ENCODE measurements around the gene PTGR3.

Gene PTGR3

DNA sequence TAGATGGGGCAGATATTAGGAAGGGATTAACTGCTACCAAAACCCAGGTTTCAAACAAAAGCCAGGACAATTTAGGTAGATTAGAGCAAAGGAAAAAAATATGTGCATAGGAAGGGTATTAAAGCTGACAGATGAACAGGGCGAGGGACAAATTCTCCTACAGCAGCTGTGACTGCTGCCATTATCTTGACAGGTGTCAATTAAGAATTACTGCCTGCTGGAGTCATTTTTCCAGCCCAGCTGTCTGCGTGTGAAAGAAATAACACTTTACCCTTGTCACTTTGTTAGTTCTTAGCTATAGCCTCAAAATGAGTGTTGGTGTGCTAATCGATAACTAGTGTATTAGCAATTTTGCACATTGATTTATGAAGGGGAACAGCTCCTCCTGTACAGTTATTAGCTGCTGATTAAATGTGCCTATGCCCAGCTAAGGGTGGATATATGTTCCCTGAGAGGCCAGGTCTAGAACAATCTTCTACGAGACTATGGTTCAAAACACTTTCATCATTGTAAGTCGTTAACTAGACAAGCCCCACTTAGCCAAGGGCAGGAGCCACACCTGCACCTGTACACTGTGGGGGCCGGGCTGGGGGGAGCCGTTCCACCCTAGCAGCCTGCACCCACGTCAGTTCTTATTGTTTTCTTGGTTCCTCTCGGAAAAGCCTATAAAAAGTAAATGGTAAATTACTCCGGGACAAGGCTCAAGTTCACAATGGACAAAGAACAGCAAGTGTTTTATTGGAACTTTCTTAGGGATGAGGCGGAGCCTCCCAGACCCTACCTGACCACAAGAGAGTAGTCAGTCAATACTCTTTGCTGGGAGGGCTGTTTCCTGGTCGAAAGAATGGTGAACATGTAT is 9.4 kb upstream of the PTGR3 start:
- Histone ChIP-seq H3K79me2 (ENCODE audit: insufficient read depth, low read length) (no peaks in the 10 kb centered on the region), H3K9me3 (ENCODE audit: low read length) (no peaks in the 10 kb centered on the region), H3F3A (ENCODE audit: insufficient read depth, low read length) (no peaks in the 10 kb centered on the region), H3K9ac (ENCODE audit: low read length) (no peak overlapping the region), H2AFZ (ENCODE audit: low read length) (no peak overlapping the region), H3K4me2 (ENCODE audit: low read length) (no peak overlapping the region), H3K9me2 (ENCODE audit: low read depth, low read length) (no peaks in the 10 kb centered on the region), H3K27ac (ENCODE audit: low read depth, low read length, poor library complexity, severe bottlenecking) (no peak overlapping the region), H3K4me3 (ENCODE audit: low read depth, low read length, poor library complexity, severe bottlenecking) (no peak overlapping the region), H3K27me3 (ENCODE audit: insufficient read depth, low read length) (peaks cover 6% of the 10 kb centered on the region; the same call in 1 of the 2 replicates), H3K4me1 (ENCODE audit: insufficient read depth, low read length, severe bottlenecking) (no peaks in the 10 kb centered on the region), H4K20me1 (ENCODE audit: insufficient read depth, low read length) (no peaks in the 10 kb centered on the region), H3K36me3 (ENCODE audit: insufficient read depth, low read length) (no peaks in the 10 kb centered on the region; the same call in 1 of the 2 replicates)
- TF ChIP-seq, protein P1, sequence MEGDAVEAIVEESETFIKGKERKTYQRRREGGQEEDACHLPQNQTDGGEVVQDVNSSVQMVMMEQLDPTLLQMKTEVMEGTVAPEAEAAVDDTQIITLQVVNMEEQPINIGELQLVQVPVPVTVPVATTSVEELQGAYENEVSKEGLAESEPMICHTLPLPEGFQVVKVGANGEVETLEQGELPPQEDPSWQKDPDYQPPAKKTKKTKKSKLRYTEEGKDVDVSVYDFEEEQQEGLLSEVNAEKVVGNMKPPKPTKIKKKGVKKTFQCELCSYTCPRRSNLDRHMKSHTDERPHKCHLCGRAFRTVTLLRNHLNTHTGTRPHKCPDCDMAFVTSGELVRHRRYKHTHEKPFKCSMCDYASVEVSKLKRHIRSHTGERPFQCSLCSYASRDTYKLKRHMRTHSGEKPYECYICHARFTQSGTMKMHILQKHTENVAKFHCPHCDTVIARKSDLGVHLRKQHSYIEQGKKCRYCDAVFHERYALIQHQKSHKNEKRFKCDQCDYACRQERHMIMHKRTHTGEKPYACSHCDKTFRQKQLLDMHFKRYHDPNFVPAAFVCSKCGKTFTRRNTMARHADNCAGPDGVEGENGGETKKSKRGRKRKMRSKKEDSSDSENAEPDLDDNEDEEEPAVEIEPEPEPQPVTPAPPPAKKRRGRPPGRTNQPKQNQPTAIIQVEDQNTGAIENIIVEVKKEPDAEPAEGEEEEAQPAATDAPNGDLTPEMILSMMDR (IDR thresholded peaks at IDR 0.05; ENCODE audit: low read length), result no peak
- no peak for TF ChIP-seq EZH2 (IDR thresholded peaks at IDR 0.05; ENCODE audit: borderline replicate concordance, low read length)

DNA sequence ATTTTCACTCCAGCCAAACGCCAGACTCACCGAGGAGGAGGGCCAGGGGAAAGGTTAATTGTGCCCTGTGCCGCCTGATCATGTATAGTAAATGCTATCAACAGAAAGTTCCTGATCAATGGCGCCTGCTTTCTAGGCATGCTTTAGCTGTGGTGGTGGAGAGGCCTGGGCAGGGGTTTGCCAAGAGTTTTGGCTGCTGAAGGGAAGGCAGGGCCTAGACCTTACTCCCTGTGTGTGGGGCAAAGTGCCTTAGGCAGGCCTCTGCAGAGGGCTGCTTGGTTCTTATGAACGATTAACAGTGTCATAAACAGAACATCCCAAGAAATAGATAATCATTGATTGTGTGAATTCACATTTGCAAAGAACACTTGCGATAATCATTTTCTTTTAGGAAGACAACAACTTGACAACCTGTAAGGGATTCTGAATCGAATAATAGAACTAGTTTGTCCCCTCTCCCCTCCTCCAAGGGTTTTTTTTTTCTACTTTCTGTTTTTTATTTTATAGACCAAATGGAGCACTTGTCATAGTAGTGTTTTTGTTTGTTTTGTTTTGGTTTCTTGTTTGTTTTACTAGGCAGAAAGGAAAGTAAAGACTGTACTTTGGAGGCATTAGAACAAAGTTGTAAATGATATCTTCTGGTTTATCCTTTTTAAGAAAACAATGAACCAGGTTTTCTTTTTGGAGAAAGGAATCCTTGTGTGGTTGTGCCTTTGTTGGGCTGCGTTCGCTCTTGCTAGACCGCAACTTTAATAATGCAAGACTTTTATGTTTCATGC is 8.2 kb upstream of the PTGR3 start:
- no peak for TF ChIP-seq EZH2 (IDR thresholded peaks at IDR 0.05; ENCODE audit: borderline replicate concordance, low read length)
- no peaks in the 10 kb centered on the region for H3K79me2 ChIP-seq (ENCODE audit: insufficient read depth, low read length)
- H3K4me2 ChIP-seq (ENCODE audit: low read length), result no peak overlapping the region
- H3K36me3 ChIP-seq (ENCODE audit: insufficient read depth, low read length), result no peaks in the 10 kb centered on the region; the same call in 1 of the 2 replicates
- H3K9me2 ChIP-seq (ENCODE audit: low read depth, low read length), result no peaks in the 10 kb centered on the region
- no peaks in the 10 kb centered on the region for H3K4me1 ChIP-seq (ENCODE audit: insufficient read depth, low read length, severe bottlenecking)
- no peak overlapping the region for H3K4me3 ChIP-seq (ENCODE audit: low read depth, low read length, poor library complexity, severe bottlenecking)
- no peaks in the 10 kb centered on the region for H4K20me1 ChIP-seq (ENCODE audit: insufficient read depth, low read length)
- no peaks in the 10 kb centered on the region for H3K9me3 ChIP-seq (ENCODE audit: low read length)
- H2AFZ ChIP-seq (ENCODE audit: low read length), result no peak overlapping the region
- H3F3A ChIP-seq (ENCODE audit: insufficient read depth, low read length), result no peaks in the 10 kb centered on the region
- no peak overlapping the region for H3K27ac ChIP-seq (ENCODE audit: low read depth, low read length, poor library complexity, severe bottlenecking)
- no peak overlapping the region for H3K9ac ChIP-seq (ENCODE audit: low read length)
- peaks cover 6% of the 10 kb centered on the region; the same call in 1 of the 2 replicates for H3K27me3 ChIP-seq (ENCODE audit: insufficient read depth, low read length)

DNA sequence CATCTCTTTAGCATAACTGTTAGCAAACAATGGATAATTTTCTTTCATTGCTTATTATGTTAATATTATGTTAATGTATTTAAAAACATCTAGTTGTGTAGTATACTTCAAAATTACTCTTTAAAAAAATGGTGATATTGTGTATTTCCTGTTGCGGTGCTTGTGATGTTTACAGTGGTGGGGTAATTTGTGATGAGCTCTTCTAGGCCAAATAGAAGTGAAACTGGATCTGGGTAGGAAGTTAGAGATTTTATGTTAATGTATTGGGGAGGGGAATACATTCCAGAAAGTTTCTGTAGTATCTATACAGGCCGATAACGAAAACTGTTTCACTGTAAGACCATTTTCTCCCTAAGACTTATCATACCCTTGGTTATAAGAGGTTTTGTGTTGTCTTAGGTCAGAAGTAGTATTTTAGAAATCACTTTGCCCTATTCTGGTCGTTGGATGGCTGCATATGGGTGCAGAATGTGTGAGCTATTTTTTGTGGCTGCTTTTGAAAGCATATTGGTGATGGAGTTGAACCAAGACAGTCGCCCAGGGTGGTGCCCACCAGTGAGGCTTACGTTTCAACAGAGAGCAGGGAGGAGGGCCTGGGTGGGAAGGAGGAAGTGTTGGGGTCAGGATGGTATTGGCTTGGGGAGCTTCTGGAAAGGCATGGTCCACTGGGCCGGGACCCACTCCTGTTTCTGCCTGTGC is 7.4 kb upstream of the PTGR3 start:
- H3K9me2 ChIP-seq (ENCODE audit: low read depth, low read length), result no peaks in the 10 kb centered on the region
- H3K79me2 ChIP-seq (ENCODE audit: insufficient read depth, low read length), result no peaks in the 10 kb centered on the region

More for the DNA sequence above, 7.4 kb upstream of the PTGR3 start:
- Histone ChIP-seq H3K27me3 (ENCODE audit: insufficient read depth, low read length) (peaks cover 6% of the 10 kb centered on the region; the same call in 1 of the 2 replicates), H3K9ac (ENCODE audit: low read length) (no peak overlapping the region), H3K27ac (ENCODE audit: low read depth, low read length, poor library complexity, severe bottlenecking) (no peak overlapping the region), H4K20me1 (ENCODE audit: insufficient read depth, low read length) (no peaks in the 10 kb centered on the region), H2AFZ (ENCODE audit: low read length) (no peak overlapping the region), H3K4me3 (ENCODE audit: low read depth, low read length, poor library complexity, severe bottlenecking) (no peak overlapping the region), H3K4me1 (ENCODE audit: insufficient read depth, low read length, severe bottlenecking) (no peaks in the 10 kb centered on the region), H3K4me2 (ENCODE audit: low read length) (no peak overlapping the region), H3K9me3 (ENCODE audit: low read length) (no peaks in the 10 kb centered on the region), H3F3A (ENCODE audit: insufficient read depth, low read length) (no peaks in the 10 kb centered on the region), H3K36me3 (ENCODE audit: insufficient read depth, low read length) (no peaks in the 10 kb centered on the region; the same call in 1 of the 2 replicates)
- TF ChIP-seq, protein P1 (IDR thresholded peaks at IDR 0.05; ENCODE audit: low read length), result no peak
- TF ChIP-seq EZH2 (IDR thresholded peaks at IDR 0.05; ENCODE audit: borderline replicate concordance, low read length), result no peak

Data from OCI-LY1 (cell line).